H1 (cell line): ENCODE data around the gene METAP1D. TPM values are rescaled to one million over a fixed set of nuclear protein-coding genes. Genes with fewer than 3 reads are reported as not detected.

Experiments
- CTCF ChIA-PET: fragments of 300-600 bp; sonication (Branson Sonifier 250); formaldehyde crosslinking; loops from one replicate; lab custom pipeline; 2021; ENCODE audit not compliant: partially characterized antibody; lab: Charles Lee
- POLR2A ChIA-PET: fragments of 300-600 bp; sonication (Branson Sonifier 250); formaldehyde crosslinking; loops from one replicate; lab custom pipeline; 2021; ENCODE audit warnings: inconsistent platforms; ENCODE audit not compliant: partially characterized antibody; lab: Charles Lee
- DNase-seq, 2 experiments: peaks; one replicate each; pipeline versions ENCODE4 v3.0.0 to v3.0.0-alpha.2; 2010 to 2022; ENCODE audit warnings: low spot score in 2 of 2, low read depth in 1 of 2, mixed read lengths in 1 of 2
- FAIRE-seq: peaks from 2 replicates; lab custom pipeline; 2011; peaks lifted over from hg19 to GRCh38; lab: Jason Lieb, UNC
- H2AFZ ChIP-seq: 2 replicates; pipeline ENCODE4 v1.8.1; 2012; ENCODE audit warnings: low read length, inconsistent platforms
- H2AK5ac ChIP-seq: 2 replicates; pipeline ENCODE4 v1.6.1; 2013; ENCODE audit warnings: low read depth, low read length
- H2BK120ac ChIP-seq: replicated peaks from 2 replicates; pipeline ENCODE3; 2013; ENCODE audit warnings: low read depth, low read length, inconsistent platforms
- H2BK12ac ChIP-seq: 2 replicates; pipeline ENCODE4 v1.6.1; 2013; ENCODE audit warnings: low read depth, low read length
- H2BK15ac ChIP-seq: 2 replicates; pipeline ENCODE4 v1.6.1; 2013; ENCODE audit warnings: low read length
- H2BK20ac ChIP-seq: 2 replicates; pipeline ENCODE4 v1.6.1; 2013; ENCODE audit warnings: low read length
- H2BK5ac ChIP-seq: 2 replicates; pipeline ENCODE4 v1.6.1; 2013; ENCODE audit warnings: low read depth, low read length
- H3K14ac ChIP-seq: 2 replicates; pipeline ENCODE4 v1.6.1; 2013; ENCODE audit warnings: inconsistent platforms; ENCODE audit not compliant: insufficient read length
- H3K18ac ChIP-seq: 2 replicates; pipeline ENCODE4 v1.6.1; 2013; ENCODE audit warnings: low read length; ENCODE audit errors: extremely low read depth
- H3K23ac ChIP-seq: 2 replicates; pipeline ENCODE4 v1.6.1; 2013; ENCODE audit warnings: inconsistent platforms; ENCODE audit not compliant: insufficient read length
- H3K23me2 ChIP-seq: 2 replicates; pipeline ENCODE4 v1.6.1; 2013; ENCODE audit warnings: low read depth, low read length
- H3K27ac ChIP-seq: 2 replicates; pipeline ENCODE4 v1.6.1; 2011; ENCODE audit warnings: low read depth, low read length, inconsistent platforms
- H3K27me3 ChIP-seq, 4 experiments: replicated peaks in 1 of 4; 1 replicate in 1 of 4; 2 replicates in 3 of 4; pipeline versions ENCODE4 v1.6.1 to v1.8.1; 2011 to 2013; ENCODE audit warnings: low read length in 3 of 4, mild to moderate bottlenecking in 3 of 4, inconsistent platforms in 2 of 4, mixed read lengths in 2 of 4, moderate library complexity in 1 of 4; ENCODE audit not compliant: control insufficient read depth in 3 of 4, insufficient read depth in 3 of 4; ENCODE audit errors: extremely low read depth in 1 of 4
- H3K36me3 ChIP-seq, 4 experiments: 2 replicates each; pipeline versions ENCODE4 v1.6.1 to v1.8.1; 2011 to 2013; ENCODE audit warnings: mild to moderate bottlenecking in 4 of 4, low read length in 3 of 4, moderate library complexity in 2 of 4, control low read depth in 1 of 4, inconsistent platforms in 1 of 4; ENCODE audit not compliant: insufficient read depth in 4 of 4, control insufficient read depth in 2 of 4
- H3K4ac ChIP-seq: replicated peaks from 2 replicates; pipeline ENCODE3; 2013; ENCODE audit warnings: low read length, low read depth, mixed read lengths, inconsistent platforms; ENCODE audit not compliant: insufficient read length
- H3K4me1 ChIP-seq, 4 experiments: replicated peaks in 1 of 4; 1 replicate in 1 of 4; 2 replicates in 3 of 4; pipeline versions ENCODE4 v1.6.1 to v1.8.1; 2011 to 2013; ENCODE audit warnings: low read length in 3 of 4, inconsistent platforms in 2 of 4, mixed read lengths in 1 of 4; ENCODE audit not compliant: insufficient read depth in 4 of 4, control insufficient read depth in 3 of 4
- H3K4me2 ChIP-seq, 2 experiments: 2 replicates each; pipeline versions ENCODE4 v1.6.1 to v1.8.1; 2011 to 2013; ENCODE audit warnings: low read depth in 2 of 2, low read length in 2 of 2, control low read depth in 1 of 2, inconsistent platforms in 1 of 2, mild to moderate bottlenecking in 1 of 2; ENCODE audit not compliant: insufficient read depth in 1 of 2
- H3K4me3 ChIP-seq, 4 experiments: fragments of 200-600, 300-600 bp in 1 of 4; sonication (generic), shearing (Covaris generic), sonication (Bioruptor Twin) in 1 of 4; 2 replicates each; pipeline versions ENCODE4 v1.5.1 to v1.8.1; 2011 to 2016; ENCODE audit warnings: low read length in 4 of 4, low read depth in 3 of 4, control low read depth in 2 of 4, inconsistent platforms in 2 of 4, mild to moderate bottlenecking in 2 of 4, mixed read lengths in 1 of 4, moderate library complexity in 1 of 4; ENCODE audit not compliant: insufficient read depth in 2 of 4; ENCODE audit errors: extremely low read depth in 1 of 4
- H3K56ac ChIP-seq: replicated peaks from 2 replicates; pipeline ENCODE3; 2013; ENCODE audit warnings: low read depth, mild to moderate bottlenecking, mixed read lengths, low read length, inconsistent platforms; ENCODE audit not compliant: insufficient read length
- H3K79me1 ChIP-seq: 2 replicates; pipeline ENCODE4 v1.6.1; 2013; ENCODE audit warnings: low read depth, low read length, control low read depth
- H3K79me2 ChIP-seq, 2 experiments: 2 replicates each; pipeline versions ENCODE4 v1.6.1 to v1.8.1; 2012 to 2013; ENCODE audit warnings: low read length in 2 of 2, mild to moderate bottlenecking in 2 of 2, inconsistent platforms in 1 of 2; ENCODE audit not compliant: insufficient read depth in 2 of 2, control insufficient read depth in 1 of 2
- H3K9ac ChIP-seq, 4 experiments: replicated peaks in 1 of 4; 1 replicate in 1 of 4; 2 replicates in 3 of 4; pipeline versions ENCODE4 v1.6.1 to v1.8.1; 2011 to 2013; ENCODE audit warnings: low read depth in 3 of 4, low read length in 3 of 4, control low read depth in 2 of 4, mild to moderate bottlenecking in 2 of 4, moderate library complexity in 2 of 4, inconsistent platforms in 1 of 4; ENCODE audit errors: extremely low read depth in 1 of 4
- H3K9me3 ChIP-seq, 2 experiments: 2 replicates each; pipeline versions ENCODE4 v1.6.1 to v1.8.1; 2012 to 2013; ENCODE audit warnings: mild to moderate bottlenecking in 2 of 2, moderate library complexity in 2 of 2, control low read depth in 1 of 2, inconsistent platforms in 1 of 2, low read depth in 1 of 2, low read length in 1 of 2, mixed read lengths in 1 of 2; ENCODE audit not compliant: insufficient read depth in 2 of 2
- H4K20me1 ChIP-seq, 2 experiments: replicated peaks in 1 of 2; 2 replicates each; pipeline versions ENCODE3 to v1.8.1; 2011 to 2013; ENCODE audit warnings: inconsistent platforms in 2 of 2, low read length in 2 of 2, mild to moderate bottlenecking in 1 of 2; ENCODE audit not compliant: insufficient read depth in 2 of 2, control insufficient read depth in 1 of 2
- H4K5ac ChIP-seq: 2 replicates; pipeline ENCODE4 v1.6.1; 2013; ENCODE audit warnings: low read length, low read depth, mixed read lengths, inconsistent platforms; ENCODE audit not compliant: insufficient read length
- H4K8ac ChIP-seq: 2 replicates; pipeline ENCODE4 v1.8.0; 2013; ENCODE audit warnings: mild to moderate bottlenecking, moderate library complexity, low read length, inconsistent platforms; ENCODE audit not compliant: insufficient read depth; ENCODE audit errors: extremely low read depth
- H4K91ac ChIP-seq: replicated peaks from 2 replicates; pipeline ENCODE3; 2013; ENCODE audit warnings: low read length, mixed read lengths, inconsistent platforms; ENCODE audit not compliant: insufficient read length
- ATF2 ChIP-seq: IDR thresholded peaks from 2 replicates; pipeline ENCODE4 v1.6.1; 2012; ENCODE audit warnings: low read length, inconsistent platforms
- BACH1 ChIP-seq: IDR thresholded peaks from 2 replicates; pipeline ENCODE4 v1.6.1; 2012; ENCODE audit warnings: low read length, improper control_type of control experiment
- CTBP2 ChIP-seq: IDR thresholded peaks from 2 replicates; pipeline ENCODE4 v1.7.0; 2011; ENCODE audit warnings: borderline replicate concordance, mild to moderate bottlenecking, moderate library complexity, mixed read lengths, low read length; ENCODE audit not compliant: insufficient read depth, insufficient read length
- EZH2 ChIP-seq: fragments of 200-600 bp; sonication (generic); IDR thresholded peaks from 2 replicates; pipeline ENCODE4 v1.7.1; 2012; ENCODE audit warnings: low read depth, mild to moderate bottlenecking, moderate library complexity, low read length, inconsistent platforms; ENCODE audit not compliant: severe bottlenecking
- GTF2F1 ChIP-seq: IDR thresholded peaks from 2 replicates; pipeline ENCODE4 v1.6.1; 2012; ENCODE audit warnings: low read depth, low read length, improper control_type of control experiment, borderline replicate concordance
- JUND ChIP-seq: IDR thresholded peaks from 2 replicates; pipeline ENCODE4 v1.6.1; 2011; ENCODE audit warnings: mild to moderate bottlenecking, improper control_type of control experiment, low read length
- KDM1A ChIP-seq: fragments of 200-600, 300-600 bp; sonication (generic); IDR thresholded peaks from 2 replicates; pipeline ENCODE4 v1.7.1; 2016; ENCODE audit warnings: mild to moderate bottlenecking, low read length, borderline replicate concordance
- KDM5A ChIP-seq: fragments of 200-600 bp; IDR thresholded peaks from 2 replicates; pipeline ENCODE4 v1.7.1; 2012; ENCODE audit warnings: mild to moderate bottlenecking, low read length, inconsistent platforms, mixed read lengths
- MAFK ChIP-seq: IDR thresholded peaks from 2 replicates; pipeline ENCODE4 v1.6.1; 2012; ENCODE audit warnings: low read depth, mild to moderate bottlenecking, improper control_type of control experiment, low read length
- MAX ChIP-seq: IDR thresholded peaks from 2 replicates; pipeline ENCODE4 v1.6.1; 2012; ENCODE audit warnings: inconsistent platforms
- POLR2AphosphoS5 ChIP-seq: IDR thresholded peaks from 2 replicates; pipeline ENCODE4 v1.6.1; 2011; ENCODE audit warnings: low read depth, low read length
- SP1 ChIP-seq: IDR thresholded peaks from 2 replicates; pipeline ENCODE4 v1.6.1; 2011; ENCODE audit warnings: low read depth, low read length
- SP2 ChIP-seq: IDR thresholded peaks from 2 replicates; pipeline ENCODE4 v1.6.1; 2012; ENCODE audit warnings: mild to moderate bottlenecking, low read length, inconsistent platforms
- WGBS, 2 experiments: shearing (Covaris generic) in 1 of 2; methylation state at CpG; one replicate each; pipeline versions ENCODE4 v1.1.6 to v1.1.7; 2013 to 2015; ENCODE audit warnings: low lambda C conversion rate in 2 of 2, mixed read lengths in 2 of 2, inconsistent platforms in 1 of 2, low coverage in 1 of 2, missing lambda C conversion rate in 1 of 2; ENCODE audit not compliant: insufficient replicate concordance in 2 of 2, insufficient coverage in 1 of 2, insufficient read length in 1 of 2; ENCODE audit errors: extremely low coverage in 1 of 2, missing lambda C conversion rate in 1 of 2; 5-methylcytosine and 5-hydroxymethylcytosine counted together
- polyA plus RNA-seq, 7 experiments: library from polyadenylated mRNA; depleted of rRNA in 3 of 7; stranded (reverse) in 5 of 7; unstranded in 2 of 7; fragments of >200 nt in 5 of 7; fragments of 200-250 nt in 2 of 7; gene quantifications; 1 replicate in 5 of 7; 2 replicates in 1 of 7; 4 replicates in 1 of 7; pipeline versions ENCODE4 v1.2.1 to v1.2.3, GENCODE V29; 2011 to 2013; ENCODE audit warnings: missing spikeins in 2 of 7, mixed read lengths in 2 of 7
- total RNA-seq: library from RNA; stranded (reverse); fragmentation: NEBNext Ultra II Directional; extraction: Animal tissue kit (Norgen Biotek cat#: 25700); gene quantifications from 2 replicates; pipeline ENCODE4 v1.2.1, GENCODE V29; 2021

The METAP1D gene
- total and polyA plus RNA-seq, 2 of the 8 experiments (the other 6 are each of a cell fraction or from before 2014, with no cell fraction given) = 3.9 to 6.2 TPM

DNA sequence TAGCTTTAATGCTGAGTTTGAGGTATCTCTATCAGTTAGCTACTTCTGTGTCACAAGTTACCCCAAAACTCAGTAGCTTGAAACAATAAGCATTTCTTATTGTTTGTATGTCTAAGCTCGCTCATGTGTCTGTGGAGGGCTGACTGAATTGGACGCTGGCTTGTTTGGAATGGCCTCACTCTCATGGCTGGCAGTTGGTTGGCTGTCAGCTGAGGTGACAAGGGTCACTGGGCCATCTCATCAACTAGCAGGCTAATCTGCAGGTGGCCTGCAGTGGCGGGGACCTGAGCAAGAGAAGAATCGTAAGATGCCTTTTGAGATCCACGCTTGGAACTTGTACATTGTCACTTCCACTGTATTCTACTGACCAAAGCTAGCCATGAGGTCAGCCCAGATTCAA lies 116.4 kb downstream of the METAP1D start:
- Histone ChIP-seq H2BK12ac (no peak overlapping the region), H4K20me1 (peaks cover 0 to 5% of the 10 kb centered on the region in 2 experiments), H2BK15ac (no peak overlapping the region), H3K27me3 (peaks cover 0 to 15% (median 8%) of the 10 kb centered on the region in 4 experiments; a peak in 4 of 7 replicates), H3K4me3 (no peak overlapping the region), H2BK20ac (no peak overlapping the region), H3K79me2 (no peaks in the 10 kb centered on the region), H2AK5ac (no peak overlapping the region), H3K4me2 (no peak overlapping the region), H4K8ac (no peak overlapping the region), H3K27ac (no peak overlapping the region), H4K5ac (no peak overlapping the region), H3K9me3 (no peaks in the 10 kb centered on the region), H3K36me3 (no peaks in the 10 kb centered on the region), H3K9ac (no peak overlapping the region), H3K18ac (no peak overlapping the region), H3K79me1 (no peaks in the 10 kb centered on the region), H3K23ac (no peak overlapping the region), H3K4me1 (no peaks in the 10 kb centered on the region), H2BK120ac (no peak overlapping the region), H3K56ac (no peak overlapping the region), H2AFZ (no peak overlapping the region), H3K4ac (no peak overlapping the region), H2BK5ac (no peak overlapping the region), H4K91ac (no peak overlapping the region), H3K23me2 (no peaks in the 10 kb centered on the region), H3K14ac (no peak overlapping the region)
- ChIA-PET CTCF (interaction anchor here (1.0 to 4.8 kb wide), 5 partner anchors 11 to 412 kb away, joined by 3 to 38 read pairs (median 3); no protein-coding TSS in a partner anchor), POLR2A (no interaction called here)
- no peak for DNase-seq
- no peak for TF ChIP-seq POLR2AphosphoS5
- TF ChIP-seq KDM5A = no peak
- TF ChIP-seq SP2 = no peak
- no peak for TF ChIP-seq EZH2
- no peak for TF ChIP-seq BACH1
- TF ChIP-seq KDM1A = no peak
- no peak for TF ChIP-seq ATF2
- TF ChIP-seq GTF2F1 = no peak
- TF ChIP-seq MAX = no peak
- TF ChIP-seq MAFK = no peak
- no peak for TF ChIP-seq SP1
- TF ChIP-seq CTBP2 = no peak
- no peak for TF ChIP-seq JUND
- no peak for FAIRE-seq
- WGBS, 2 experiments = 75% methylated on average over 5 of the region's 5 CpGs; no CpG with 5 or more reads in 1 of the 2 experiments
